ENCODE data around the gene CFAP54.
A peak's percentile ranks its signal among the peaks of the same experiment; 100 is the strongest.
"Not testable (repeated sequence)": the region's sequence is repeated elsewhere in the genome, so short reads cannot be mapped to it uniquely, and the experiment has no call there.

Gene CFAP54

DNA sequence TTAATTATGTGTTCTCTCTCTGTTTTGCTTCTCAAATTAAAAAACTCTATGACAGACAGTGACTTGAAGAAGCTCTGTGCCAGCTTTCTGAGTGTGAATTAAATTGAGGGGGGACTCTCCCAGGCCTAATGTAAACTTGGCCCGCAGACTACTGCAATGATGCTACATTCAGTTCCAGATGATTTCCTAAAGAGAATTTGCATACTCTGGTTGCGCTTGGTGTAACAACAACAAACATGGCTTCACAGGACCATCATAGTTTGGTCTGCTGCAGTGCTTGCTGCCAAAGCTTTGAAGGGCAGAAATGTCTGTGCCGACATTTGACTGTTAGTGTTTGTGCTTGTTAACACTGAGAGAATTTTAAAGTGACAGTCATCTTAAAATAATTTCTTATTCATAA is 25.0 kb downstream of the CFAP54 start:
- DNase-seq: no peak

DNA sequence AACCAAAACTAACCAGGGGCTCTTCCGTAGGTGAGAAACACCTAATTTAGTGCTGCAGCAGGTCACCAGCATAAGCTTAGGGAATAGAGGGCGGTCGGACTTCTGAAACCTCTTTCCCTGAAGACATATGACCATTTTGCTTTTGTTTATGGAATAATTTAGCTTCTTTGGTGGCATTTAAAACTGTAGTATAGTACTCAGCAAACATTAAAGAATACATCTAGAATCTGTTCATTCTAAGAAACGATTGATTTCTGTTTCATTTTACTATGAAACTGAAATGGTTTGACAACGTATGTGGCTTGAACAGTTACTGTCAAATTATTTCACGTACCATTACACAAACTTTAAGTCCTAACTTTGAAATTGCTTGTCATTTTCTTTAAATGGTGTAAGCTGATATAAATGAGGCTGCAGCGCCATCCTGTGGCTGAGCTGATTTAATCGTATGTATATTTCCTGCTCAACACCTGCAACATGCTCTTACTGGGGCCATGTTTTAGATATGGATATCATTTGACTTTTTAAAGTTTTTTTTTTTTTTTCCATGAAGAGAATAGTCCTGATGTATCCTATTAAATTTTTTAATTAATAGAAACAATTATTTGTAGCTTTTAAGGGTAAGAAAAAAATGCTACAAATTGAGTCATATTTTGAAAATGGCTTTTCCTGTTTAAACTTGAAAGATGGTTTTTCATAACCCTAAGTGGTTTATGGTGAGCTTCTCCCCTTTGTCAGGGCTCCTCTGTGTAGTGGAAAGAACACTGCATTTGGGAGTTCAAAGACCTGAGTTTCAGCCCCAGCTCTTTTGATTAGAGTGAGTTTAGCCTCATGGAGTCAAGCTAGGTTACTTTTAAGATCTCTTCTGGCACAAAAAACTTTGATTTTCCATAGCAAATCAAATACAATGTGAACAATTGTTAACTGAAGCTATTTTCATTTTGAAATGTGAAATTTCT is 27.4 kb downstream of the CFAP54 start:
- peak; percentile 50 to 82 (median 78) for DNase-seq

DNA sequence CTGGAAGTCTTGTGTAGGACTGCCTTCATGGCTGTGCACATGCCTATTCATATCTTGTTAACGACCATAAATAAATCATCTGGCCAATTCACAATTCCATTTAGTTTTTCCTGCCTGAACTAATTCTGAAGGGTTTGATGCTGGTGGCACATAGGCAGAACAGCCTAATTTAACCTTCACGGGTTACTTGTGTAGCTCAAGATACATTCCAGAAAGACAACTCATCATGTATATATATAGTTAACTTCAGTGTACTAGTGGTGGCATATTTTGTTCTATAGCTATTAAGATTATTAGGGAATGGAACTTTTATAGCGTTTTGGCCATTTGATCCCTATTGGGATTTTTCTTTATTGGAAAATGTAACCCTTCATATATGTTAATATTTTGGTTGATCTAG is 31.4 kb downstream of the CFAP54 start:
- peak in 1 of 3 experiments; percentile 35 for DNase-seq

DNA sequence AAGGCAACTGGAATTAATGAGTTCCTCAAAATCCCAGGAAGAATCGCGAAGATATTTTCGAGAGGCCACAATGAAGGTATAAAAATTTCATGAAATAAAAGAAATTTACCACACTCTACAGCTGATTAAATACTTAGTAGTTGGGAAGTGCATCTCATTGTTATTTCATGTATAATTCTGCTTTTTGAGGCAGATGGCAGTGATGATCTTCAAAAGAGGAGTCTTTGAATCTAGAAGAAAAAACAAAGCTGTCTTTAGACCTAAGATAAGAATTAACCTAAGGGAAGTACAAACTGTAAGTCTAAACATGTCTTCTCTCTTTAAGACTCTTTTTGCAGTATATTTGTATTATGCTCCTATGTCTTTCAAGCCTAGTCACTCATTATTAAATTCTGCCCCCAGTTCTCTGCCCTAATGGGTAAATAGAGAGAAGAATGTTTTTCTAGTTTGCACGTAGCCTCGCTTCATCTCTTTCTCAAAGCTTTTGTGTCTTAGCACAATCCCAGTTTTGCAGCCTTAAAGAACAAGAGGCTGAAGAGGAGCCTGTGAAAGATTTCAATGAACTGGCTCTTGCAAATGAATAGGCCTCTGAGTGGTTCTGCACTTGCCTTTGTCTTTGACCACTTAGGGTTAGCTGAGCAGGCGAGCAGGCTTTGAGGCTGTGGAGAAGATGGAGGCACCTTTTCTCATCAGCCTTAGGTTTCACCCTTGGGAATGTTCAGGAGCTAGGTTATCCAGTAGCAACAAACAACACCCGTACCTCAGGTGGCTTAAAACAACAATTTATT is 32.7 kb downstream of the CFAP54 start:
- DNase-seq: peak in 1 of 3 experiments; percentile 67

DNA sequence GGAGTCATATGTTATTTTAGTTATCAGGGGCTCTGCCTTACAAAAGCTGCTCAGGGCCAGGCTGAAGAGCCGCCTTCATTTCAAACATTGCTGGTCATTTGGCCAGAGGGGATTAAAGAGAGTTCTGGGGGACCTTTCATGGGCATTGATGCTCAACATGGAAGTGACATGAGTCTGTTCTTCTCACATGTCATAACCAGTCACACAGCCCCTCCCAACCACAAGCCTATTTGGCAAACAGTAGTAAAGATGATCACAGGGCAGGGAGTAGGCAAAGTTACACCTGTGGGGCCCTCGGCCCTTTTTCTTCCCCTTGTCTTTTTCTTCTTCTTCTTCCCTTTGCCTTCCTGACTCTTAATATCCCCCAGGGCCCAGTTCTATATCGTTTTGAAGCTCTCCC is 33.3 kb downstream of the CFAP54 start:
- peak in 1 of 3 experiments; percentile 57 for DNase-seq

DNA sequence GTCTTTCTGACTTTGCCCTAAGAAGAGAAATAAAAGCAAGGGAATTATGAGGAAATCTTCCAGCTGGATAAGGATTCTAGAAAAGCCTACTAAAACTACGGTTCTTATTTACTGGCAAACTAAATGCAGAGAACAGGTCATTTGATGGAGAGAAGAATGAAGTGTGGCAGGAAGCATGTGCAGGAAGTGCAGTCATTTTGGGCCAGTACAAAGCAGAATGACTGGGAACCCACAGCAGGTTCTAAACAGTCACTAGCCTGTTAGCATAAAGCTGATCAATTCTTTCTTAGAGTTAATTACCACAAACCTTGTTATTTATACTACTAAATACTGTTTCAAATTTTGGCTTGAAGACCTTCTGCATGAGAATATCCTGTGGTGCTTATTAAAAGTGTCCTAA is 36.7 kb downstream of the CFAP54 start:
- DNase-seq: no peak

DNA sequence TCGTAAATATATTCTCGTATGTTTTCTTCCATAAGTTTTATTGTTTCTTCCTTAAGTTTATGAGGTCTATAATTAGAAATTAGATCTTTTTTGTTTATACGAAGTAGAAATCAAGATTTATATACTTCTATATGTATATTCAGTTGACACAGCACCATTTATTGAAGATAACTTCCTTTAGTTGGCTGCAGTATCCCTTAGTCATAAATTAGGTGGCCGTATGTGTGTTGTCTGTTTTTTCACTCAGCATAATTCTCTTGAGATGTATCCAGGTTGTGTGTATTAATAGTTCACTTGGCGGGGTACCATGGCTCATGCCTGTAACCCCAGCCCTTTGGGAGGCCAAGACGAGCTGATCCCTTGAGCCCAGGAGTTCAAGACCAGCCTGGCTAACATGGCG is 40.5 kb downstream of the CFAP54 start:
- DNase-seq: no peak

DNA sequence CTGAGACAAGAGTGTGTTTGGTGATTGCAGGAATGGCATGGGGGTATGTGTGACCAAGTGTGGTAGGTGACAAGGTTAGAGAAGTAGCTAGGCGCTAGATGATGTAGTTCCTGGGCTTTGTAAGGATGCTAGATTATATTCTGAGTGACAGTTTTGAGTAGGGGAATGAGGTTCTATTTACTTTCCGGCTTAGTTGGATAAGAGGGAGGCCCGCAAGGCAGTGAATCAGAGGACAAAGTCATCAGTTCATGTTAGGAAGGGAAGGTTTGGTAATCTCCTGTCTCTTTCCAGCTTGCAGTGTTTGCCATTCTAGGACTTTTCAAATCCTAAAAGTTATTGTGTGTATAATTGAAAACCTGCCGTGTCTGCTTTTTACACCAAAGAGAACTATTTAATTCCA is 45.0 kb downstream of the CFAP54 start:
- DNase-seq: no peak

DNA sequence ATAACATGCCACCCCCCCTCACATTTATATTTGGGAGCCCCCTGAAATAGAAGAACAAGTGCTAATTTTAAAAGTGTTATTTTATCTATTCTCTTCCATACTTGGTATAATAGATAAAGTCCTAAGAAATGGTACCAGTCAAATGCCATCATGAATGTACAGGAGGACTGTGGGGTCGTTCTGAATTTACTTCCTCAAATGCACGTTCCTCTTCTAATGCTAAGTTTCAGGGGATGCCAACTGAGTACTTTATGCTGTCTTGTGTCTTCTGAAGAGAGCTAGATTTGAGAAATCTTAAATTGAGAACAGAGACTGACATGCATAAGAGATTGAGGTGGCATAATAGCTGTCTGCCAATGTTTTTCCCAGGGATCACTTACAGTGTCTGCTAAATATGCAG is 59.0 kb downstream of the CFAP54 start:
- no peak for DNase-seq

DNA sequence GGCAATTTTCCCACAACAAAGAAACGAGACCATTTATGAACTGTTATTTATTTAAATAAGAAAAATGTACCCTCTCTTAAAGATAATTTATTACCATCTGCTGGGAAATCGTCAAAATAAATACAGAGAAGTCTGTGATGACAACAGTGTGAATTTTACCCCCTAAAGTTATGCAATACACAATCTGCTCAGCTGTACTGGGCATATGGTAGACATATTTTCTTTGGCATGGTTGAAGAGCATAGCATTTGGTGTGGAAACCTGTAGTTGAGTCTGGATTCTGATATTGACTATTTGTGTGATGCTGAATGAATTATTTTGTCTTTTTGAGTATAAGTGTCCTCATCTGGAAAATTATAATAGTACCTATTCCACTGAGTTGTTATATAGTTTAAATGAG is 60.0 kb downstream of the CFAP54 start:
- no peak for DNase-seq

DNA sequence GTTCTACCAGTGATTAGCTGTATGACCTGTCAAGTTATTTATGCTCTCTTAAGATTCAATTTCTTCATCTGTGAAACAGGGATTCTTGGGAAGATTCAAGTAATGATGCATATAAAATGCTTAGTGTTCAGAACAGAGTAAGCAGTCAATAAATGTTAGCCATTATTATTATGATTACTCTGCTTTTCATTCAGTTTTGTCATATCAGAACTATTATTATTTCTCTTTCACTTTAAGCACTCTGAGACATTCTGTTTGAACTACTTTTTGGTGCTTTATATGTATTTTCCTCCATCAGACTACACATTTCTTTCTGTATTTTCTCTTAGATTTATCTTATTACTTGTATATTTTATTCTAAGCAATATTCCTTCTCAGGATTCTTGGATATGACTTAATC is 81.2 kb downstream of the CFAP54 start:
- DNase-seq: no peak

DNA sequence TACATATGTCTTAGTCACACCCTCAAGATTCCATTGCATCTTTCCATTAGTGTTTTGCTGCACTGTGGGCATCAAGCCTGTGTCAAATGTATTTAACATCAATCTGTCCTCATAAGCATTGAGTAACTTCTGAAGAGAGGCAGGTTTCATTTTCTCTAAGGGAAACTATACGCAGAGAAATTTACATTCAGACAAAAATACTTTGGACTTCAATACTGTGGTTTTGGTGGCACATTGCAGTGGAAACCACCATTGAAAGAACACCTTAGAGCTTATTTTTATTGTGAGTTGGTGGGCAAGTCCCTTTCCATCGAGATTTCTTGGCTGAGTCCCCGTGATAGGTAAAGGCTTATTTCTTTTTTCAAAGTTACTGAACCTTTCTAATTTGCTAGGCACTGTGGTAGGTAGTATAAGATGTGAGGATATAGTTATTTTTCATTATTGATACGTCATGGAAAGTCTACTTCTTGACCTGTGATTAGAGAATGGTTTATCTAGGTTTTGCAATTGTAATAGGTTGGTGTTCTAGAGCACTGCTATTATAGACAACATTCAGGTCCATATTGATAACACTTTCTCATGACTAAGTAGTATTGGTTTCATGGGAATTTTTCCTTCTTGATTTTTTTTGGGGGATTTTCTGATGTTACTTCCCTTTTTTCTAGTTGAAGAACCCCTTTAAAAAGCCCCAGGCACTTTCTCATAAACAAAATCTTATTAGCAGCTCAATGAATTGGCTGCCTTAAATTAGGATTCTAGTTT is 81.9 kb downstream of the CFAP54 start:
- DNase-seq: no peak

DNA sequence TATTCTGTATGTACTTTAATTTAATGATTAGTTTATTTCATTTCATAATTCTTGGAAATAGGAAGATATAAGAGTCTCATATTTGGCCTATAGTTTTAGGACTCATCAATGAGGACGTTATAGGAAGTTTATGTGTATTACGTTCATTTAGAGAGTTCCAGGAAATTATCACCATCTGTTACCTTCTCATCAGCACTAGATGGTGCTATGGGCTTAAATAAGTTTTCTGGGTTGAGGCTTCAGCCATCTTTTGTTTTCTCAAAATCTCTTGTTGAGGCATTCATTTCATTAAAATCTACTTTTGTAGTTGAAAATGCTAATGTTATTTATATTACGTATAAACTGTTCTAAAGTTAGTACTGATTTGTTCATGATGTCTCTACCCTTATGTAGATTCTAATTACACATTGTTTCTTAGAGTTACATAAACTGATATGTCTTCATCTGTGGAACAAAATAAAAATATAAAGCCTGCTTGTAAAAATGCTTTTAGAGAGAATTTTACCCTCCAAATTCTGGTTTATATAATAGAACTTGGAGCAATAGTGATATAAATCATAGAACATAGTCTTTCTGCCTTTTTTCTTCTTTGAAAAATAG is 89.2 kb downstream of the CFAP54 start:
- peak; percentile 40 to 90 (median 80) for DNase-seq

DNA sequence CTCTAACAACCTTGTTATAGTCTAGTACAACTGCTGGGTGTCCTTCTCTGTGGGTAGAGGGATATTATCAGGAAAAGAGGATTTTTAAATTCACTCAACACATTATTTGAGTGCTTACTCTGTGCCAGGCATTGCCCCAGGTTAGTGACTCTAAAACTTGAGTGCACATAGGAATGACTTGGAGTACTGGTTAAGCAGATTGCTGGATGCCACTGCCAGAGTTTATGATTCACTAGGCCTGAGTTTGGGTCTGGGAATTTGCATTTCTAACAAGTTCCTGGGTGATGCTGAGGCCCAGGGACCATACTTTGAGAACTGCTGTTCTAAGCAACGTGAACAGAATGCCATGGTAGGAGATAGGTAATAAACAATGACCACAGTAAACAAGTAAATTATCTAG is 96.6 kb downstream of the CFAP54 start:
- DNase-seq: no peak

DNA sequence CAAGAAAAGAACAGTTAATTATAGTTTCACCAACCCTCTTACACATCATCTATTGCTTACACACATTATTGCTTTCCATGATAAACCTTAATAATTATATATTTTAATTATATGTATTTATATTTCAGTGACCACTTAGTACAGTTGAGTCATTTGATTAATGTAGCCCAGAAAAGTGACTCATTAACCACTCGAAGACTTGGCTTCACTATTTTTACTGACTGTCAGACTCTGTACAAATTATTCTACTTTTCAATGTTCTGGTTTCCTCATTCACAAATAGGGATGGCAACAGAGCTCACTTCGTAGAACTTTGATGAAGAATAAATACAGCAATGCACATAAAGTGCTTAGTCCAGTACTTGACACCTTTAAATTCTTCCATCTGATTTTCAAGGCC is 98.3 kb downstream of the CFAP54 start:
- peak in 1 of 3 experiments; percentile 33 for DNase-seq

DNA sequence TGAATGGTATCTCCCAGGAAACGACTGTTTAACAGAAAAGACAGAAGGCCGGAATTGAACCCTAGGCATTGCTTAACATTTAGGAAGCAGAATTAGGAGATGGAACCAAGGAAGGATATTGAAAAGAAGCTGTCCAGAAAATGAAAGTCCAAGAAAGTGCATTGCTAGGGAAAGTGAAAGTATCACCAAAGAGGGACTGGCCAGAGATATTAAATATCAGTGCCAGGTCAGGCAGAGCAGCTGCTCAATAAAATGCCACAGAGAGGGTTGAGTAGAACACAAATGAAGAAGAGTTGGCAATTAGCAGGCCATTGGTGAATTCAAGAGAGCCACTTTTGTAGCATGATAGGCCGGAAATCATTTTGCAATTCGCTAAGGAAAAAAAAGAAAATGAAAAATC is 101.6 kb downstream of the CFAP54 start:
- no peak for DNase-seq

DNA sequence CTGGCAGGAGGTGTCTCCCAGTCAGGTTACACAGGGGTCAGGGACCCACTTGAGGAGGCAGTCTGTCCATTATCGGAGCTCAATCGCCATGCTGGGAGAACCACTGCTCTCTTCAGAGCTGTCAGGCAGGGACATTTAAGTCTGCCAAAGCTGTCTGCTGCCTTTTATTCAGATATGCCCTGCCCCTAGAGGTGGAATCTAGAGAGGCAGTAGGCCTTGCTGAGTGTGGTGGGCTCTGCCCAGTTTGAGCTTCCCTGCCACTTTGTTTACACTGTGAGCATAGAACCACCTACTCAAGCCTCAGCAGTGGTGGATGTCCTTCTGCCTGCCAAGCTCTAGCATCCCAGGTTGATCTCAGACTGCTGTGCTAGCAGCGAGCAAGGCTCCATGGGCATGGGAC is 115.0 kb downstream of the CFAP54 start:
- DNase-seq: not testable (repeated sequence)

DNA sequence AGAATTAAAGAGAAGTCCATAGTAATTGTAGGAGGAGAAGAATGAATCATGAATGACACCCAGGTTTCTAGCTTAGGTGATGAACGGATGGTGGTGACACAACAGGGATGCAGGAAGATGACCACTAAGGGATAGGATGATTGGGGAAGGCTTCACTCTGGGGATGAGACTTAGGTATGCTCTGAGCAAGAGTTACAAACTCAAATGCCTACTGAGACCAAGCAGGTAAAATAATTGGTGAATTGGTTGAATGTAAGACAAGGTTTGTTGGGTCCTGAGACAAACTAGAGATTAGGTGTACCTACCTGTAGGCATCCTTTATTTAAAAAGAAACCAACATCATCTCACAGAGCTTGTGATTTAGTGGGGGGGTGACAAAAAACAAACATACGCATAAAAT is 116.3 kb downstream of the CFAP54 start:
- no peak for DNase-seq

DNA sequence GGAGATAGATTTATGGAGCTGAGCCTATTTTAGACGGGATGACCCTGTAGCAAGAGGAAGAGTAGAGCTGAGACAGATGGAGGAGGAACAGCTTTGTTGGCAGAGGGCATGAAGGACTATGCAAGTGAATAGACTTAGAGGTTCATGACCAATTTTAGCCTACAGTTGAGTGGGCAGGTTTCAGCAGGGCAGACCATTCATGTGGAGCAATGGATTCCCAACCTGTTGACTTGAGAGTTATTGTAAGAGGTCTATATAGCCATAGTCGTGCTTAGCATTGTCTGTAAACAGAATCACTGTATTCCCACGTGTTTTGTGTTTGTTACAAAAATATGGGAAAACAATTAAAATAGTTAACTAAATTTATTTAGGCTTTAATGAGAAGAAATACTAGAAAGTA is 116.8 kb downstream of the CFAP54 start:
- no peak for DNase-seq

DNA sequence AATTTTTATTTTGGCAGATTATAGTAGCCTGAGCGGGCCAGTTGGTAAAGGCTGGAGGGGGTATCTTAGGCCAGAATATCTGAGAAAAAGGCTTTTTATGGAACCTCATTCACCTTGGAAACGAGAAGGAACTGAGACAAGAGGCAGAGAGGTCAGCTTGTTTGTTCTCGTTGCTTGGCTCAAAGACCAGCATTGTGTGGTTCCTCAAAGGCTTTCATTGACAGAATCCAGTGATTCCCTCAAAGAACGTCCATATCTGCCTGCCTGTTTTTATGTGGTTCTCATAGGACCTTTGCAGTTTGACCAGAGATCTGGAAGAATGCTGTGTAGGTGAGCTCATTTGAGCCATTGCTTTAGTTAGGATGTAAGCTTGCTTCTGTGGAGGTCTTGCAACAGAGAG is 117.3 kb downstream of the CFAP54 start:
- DNase-seq: no peak

DNA sequence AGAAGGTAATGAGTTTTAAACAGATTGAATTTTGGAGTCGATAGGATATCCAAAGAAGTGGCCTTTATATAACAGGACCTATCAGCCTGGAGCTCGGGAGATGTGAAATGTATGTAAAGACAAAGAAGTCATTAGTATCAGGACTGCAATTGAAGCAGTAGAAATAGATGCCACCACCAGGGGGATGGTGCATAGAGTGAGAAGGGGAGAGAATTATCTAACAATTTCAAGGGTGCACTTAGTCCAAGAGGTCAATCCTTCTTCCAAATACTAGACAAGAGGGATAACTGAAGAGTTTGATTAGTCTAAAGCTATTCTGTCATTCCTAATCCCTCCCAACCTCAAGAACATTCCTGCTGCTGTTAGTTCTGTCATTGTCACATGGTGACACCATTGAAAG is 127.8 kb downstream of the CFAP54 start:
- DNase-seq: peak in 1 of 3 experiments; percentile 9

DNA sequence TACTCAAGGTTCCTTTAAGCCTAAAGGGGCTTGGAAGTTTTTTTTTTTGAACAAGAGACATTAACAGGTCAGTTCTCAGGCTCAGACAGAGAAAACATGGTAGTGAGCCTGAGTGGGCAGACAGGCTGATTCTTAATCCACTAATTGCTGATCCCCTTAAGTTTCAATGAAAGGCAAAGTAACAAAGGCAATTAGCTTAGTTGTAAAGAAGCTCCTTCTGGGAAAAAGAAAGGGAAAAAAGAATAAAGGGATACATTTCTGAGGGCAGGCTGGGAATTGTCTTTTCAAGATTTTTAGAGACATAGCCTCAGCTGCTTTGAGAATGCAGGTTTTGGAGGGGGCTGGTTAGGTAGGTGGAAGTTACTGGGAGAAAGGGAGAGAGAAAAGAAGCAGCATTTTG is 133.8 kb downstream of the CFAP54 start:
- DNase-seq: no peak

Measured in NCI-H1417 (cell line).